Panc1 (cell line): Measurements from ENCODE around the gene BIRC7. TPM values are rescaled to one million over a fixed set of nuclear protein-coding genes. Genes with fewer than 3 reads are reported as not detected.

ENCODE experiments used
- ATAC-seq: fragments of 200-7000 bp; cut with Tn5 transposase; 2 replicates; pipeline ENCODE4 v1.9.1; 2020; ENCODE audit warnings: mild to moderate bottlenecking, moderate library complexity
- BruUV-seq: library from RNA; stranded (reverse); fragments of 400-500 nt; replicated peaks from 2 replicates; lab custom pipeline; 2021; lab: Mats Ljungman, UMichigan
- CTCF ChIA-PET: fragments of 300-600 bp; sonication (Branson Sonifier 250); formaldehyde crosslinking; loops from one replicate; lab custom pipeline; 2022; ENCODE audit warnings: antibody characterized with exemption; lab: Charles Lee
- POLR2A ChIA-PET: fragments of 300-600 bp; sonication (Branson Sonifier 250); formaldehyde crosslinking; loops from one replicate; lab custom pipeline; 2022; ENCODE audit warnings: antibody characterized with exemption; lab: Charles Lee
- DNase-seq: peaks from one replicate; pipeline ENCODE4 v3.0.0-alpha.2; 2010; ENCODE audit warnings: low read depth, low spot score
- H3K27ac ChIP-seq: 2 replicates; pipeline ENCODE4 v1.5.1; 2011; ENCODE audit warnings: mild to moderate bottlenecking, low read length, inconsistent platforms
- H3K27me3 ChIP-seq: fragments of 200-500 bp; sonication (Bioruptor generic); 2 replicates; pipeline ENCODE4 v1.6.0; 2014; ENCODE audit warnings: low read length, inconsistent platforms; ENCODE audit not compliant: control insufficient read depth, insufficient read depth
- H3K36me3 ChIP-seq: fragments of 200-500 bp; sonication (Bioruptor generic); 2 replicates; pipeline ENCODE4 v1.5.1; 2014; ENCODE audit warnings: inconsistent platforms, mild to moderate bottlenecking, low read length, moderate library complexity; ENCODE audit not compliant: control insufficient read depth, insufficient read depth
- H3K4me1 ChIP-seq: 2 replicates; pipeline ENCODE4 v1.5.1; 2011; ENCODE audit warnings: inconsistent platforms, mild to moderate bottlenecking, low read length, moderate library complexity; ENCODE audit not compliant: control insufficient read depth, insufficient read depth
- H3K4me3 ChIP-seq, 2 experiments: 2 replicates each; pipeline ENCODE4 v1.5.1; 2011 to 2012; ENCODE audit warnings: low read depth in 2 of 2, low read length in 2 of 2, mild to moderate bottlenecking in 2 of 2, inconsistent platforms in 1 of 2, moderate library complexity in 1 of 2
- H3K9me3 ChIP-seq: fragments of 200-500 bp; sonication (Bioruptor generic); 2 replicates; pipeline ENCODE4 v1.5.1; 2014; ENCODE audit warnings: low read depth, mild to moderate bottlenecking, inconsistent platforms, low read length, moderate library complexity; ENCODE audit not compliant: control insufficient read depth, insufficient read depth
- CTCF ChIP-seq: fragments of 450-650 bp; IDR thresholded peaks from 2 replicates; pipeline ENCODE4 v1.5.1; 2017; ENCODE audit warnings: mild to moderate bottlenecking
- POLR2AphosphoS5 ChIP-seq: IDR thresholded peaks from 2 replicates; pipeline ENCODE4 v1.6.1; 2012; ENCODE audit warnings: mild to moderate bottlenecking, low read depth, low read length, moderate library complexity
- REST ChIP-seq, 2 experiments: IDR thresholded peaks; 2 replicates each; pipeline ENCODE4 v1.6.1; 2011 to 2012; ENCODE audit warnings: low read depth in 2 of 2, control low read depth in 1 of 2, low read length in 1 of 2, mild to moderate bottlenecking in 1 of 2, moderate library complexity in 1 of 2; ENCODE audit not compliant: insufficient read depth in 1 of 2
- TCF7L2 ChIP-seq: IDR thresholded peaks from 2 replicates; pipeline ENCODE4 v1.6.1; 2011; ENCODE audit warnings: mild to moderate bottlenecking, low read depth, low read length, inconsistent platforms
- in situ Hi-C: cut with HindIII; loops from 2 replicates; pipeline ENCODE4 v1.10.0; 2016; ENCODE audit warnings: low sequenced_read_pairs, low pct_unique_long_range_greater_than_20kb
- intact Hi-C: fragments of 100-400 bp; cut with micrococcal nuclease; formaldehyde crosslinking; loops from one replicate; pipeline ENCODE4 v1.10.0; 2022; ENCODE audit not compliant: unreplicated experiment
- total RNA-seq: library from RNA; stranded (reverse); gene quantifications from one replicate; pipeline ENCODE4 v1.2.1, GENCODE V29; 2021; ENCODE audit not compliant: unreplicated experiment

The BIRC7 gene
- total RNA-seq, 1 experiment from 2014 or later, result 9.0 TPM

- BruUV-seq, result no TSS peak
- peak; percentile 96 for ATAC-seq
Observed at GRCh38 chr20:63216041-63216848, 19.5 kb upstream of the BIRC7 start, which contains the start of gene YTHDF1. YTHDF1 (minus strand) TSS chr20:63216131; CDS start chr20:63215892, 239 bp downstream.

More at GRCh38 chr20:63216041-63216848, 19.5 kb upstream of the BIRC7 start, which contains the start of gene YTHDF1:
- intact Hi-C loops (no loop called here), in situ Hi-C loops (no loop called here)
- DNase-seq, result peak; percentile 75
- Histone ChIP-seq H3K4me3 (peak within 1 kb of the TSS; percentile 86 to 97), H3K9me3 (no peaks in the 10 kb centered on the region), H3K4me1 (peaks cover 12% of the 10 kb centered on the region), H3K36me3 (peaks cover 15% of the 10 kb centered on the region), H3K27me3 (no peaks in the 10 kb centered on the region), H3K27ac (peak within 1 kb of the TSS; percentile 94)
- CTCF ChIA-PET, result interaction anchor here (1.5 kb wide), 1 partner anchor 18 kb away, joined by 3 read pairs; no protein-coding TSS in a partner anchor
- POLR2A ChIA-PET, result no interaction called here
- TF ChIP-seq CTCF (no peak), POLR2AphosphoS5 (peak; percentile 77), REST (IDR thresholded peaks at IDR 0.05; ENCODE audit: insufficient read depth in 1 of 2, low read depth in 2 of 2, low read length in 1 of 2) (0 out of 4 replicates have a peak, but pooled peaks of 1 of the 2 experiments have one; percentile 6), TCF7L2 (no peak)
